RWPE2 (cell line): ENCODE measurements around the gene VPS35L.

Source experiments
- ATAC-seq: fragments of 200-7000 bp; cut with Tn5 transposase; 3 replicates; pipeline ENCODE4 v1.9.1; 2021; ENCODE audit warnings: low read depth
- DNase-seq: peaks from one replicate; pipeline ENCODE4 v3.0.0-alpha.2; 2020; ENCODE audit warnings: low spot score
- H3K27ac ChIP-seq: fragments of 450-650 bp; 2 replicates; pipeline ENCODE4 v1.5.1; 2017; ENCODE audit warnings: mild to moderate bottlenecking; ENCODE audit not compliant: poor library complexity, severe bottlenecking
- H3K27me3 ChIP-seq: fragments of 250-450 bp; sonication (Bioruptor Pico); 2 replicates; pipeline ENCODE4 v1.5.1; 2021; ENCODE audit warnings: mild to moderate bottlenecking, moderate library complexity; ENCODE audit not compliant: insufficient read depth, poor library complexity, severe bottlenecking
- H3K36me3 ChIP-seq: fragments of 250-450 bp; sonication (Bioruptor Pico); 2 replicates; pipeline ENCODE4 v1.5.1; 2020; ENCODE audit warnings: low read depth, mild to moderate bottlenecking, moderate library complexity
- H3K4me1 ChIP-seq: fragments of 250-450 bp; sonication (Bioruptor Pico); 2 replicates; pipeline ENCODE4 v1.5.1; 2021; ENCODE audit warnings: mild to moderate bottlenecking, moderate library complexity; ENCODE audit not compliant: insufficient read depth, poor library complexity, severe bottlenecking
- H3K4me3 ChIP-seq: fragments of 250-450 bp; sonication (Bioruptor Pico); 2 replicates; pipeline ENCODE4 v1.5.1; 2021; ENCODE audit warnings: mild to moderate bottlenecking, moderate library complexity; ENCODE audit not compliant: severe bottlenecking
- H3K9me3 ChIP-seq: fragments of 250-450 bp; sonication (Bioruptor Pico); 2 replicates; pipeline ENCODE4 v1.5.1; 2021; ENCODE audit warnings: mild to moderate bottlenecking, moderate library complexity; ENCODE audit not compliant: severe bottlenecking
- CTCF ChIP-seq: fragments of 450-650 bp; IDR thresholded peaks from one replicate; pipeline ENCODE4 v1.5.1; 2017; ENCODE audit warnings: mild to moderate bottlenecking, moderate library complexity; ENCODE audit not compliant: poor library complexity, severe bottlenecking

Gene VPS35L

GRCh38 chr16:19605701-19606100 lies 50.2 kb downstream of the VPS35L start:
- H3K27ac ChIP-seq: no peak overlapping the region
- no peak for TF ChIP-seq CTCF
- ATAC-seq (no peak), DNase-seq (no peak)
- no peaks in the 10 kb centered on the region for H3K27me3 ChIP-seq
- H3K4me1 ChIP-seq: no peaks in the 10 kb centered on the region
- no peak overlapping the region for H3K4me3 ChIP-seq
- H3K36me3 ChIP-seq: no peaks in the 10 kb centered on the region; the same call in 1 of the 2 replicates
- no peaks in the 10 kb centered on the region for H3K9me3 ChIP-seq

- H3K27me3 ChIP-seq: no peaks in the 10 kb centered on the region
- no peak overlapping the region for H3K4me3 ChIP-seq
- H3K4me1 ChIP-seq: no peaks in the 10 kb centered on the region
- TF ChIP-seq CTCF: no peak
- no peaks in the 10 kb centered on the region for H3K36me3 ChIP-seq
- no peak for ATAC-seq
- DNase-seq: no peak
- no peaks in the 10 kb centered on the region for H3K9me3 ChIP-seq
- no peak overlapping the region for H3K27ac ChIP-seq
These were observed 52.2 kb downstream of the VPS35L start for GRCh38 chr16:19607616-19608280.

GRCh38 chr16:19609359-19609758 lies 53.9 kb downstream of the VPS35L start:
- DNase-seq (no peak), ATAC-seq (no peak)
- Histone ChIP-seq H3K4me1 (no peaks in the 10 kb centered on the region), H3K4me3 (no peak overlapping the region), H3K27ac (no peak overlapping the region), H3K27me3 (no peaks in the 10 kb centered on the region), H3K9me3 (no peaks in the 10 kb centered on the region), H3K36me3 (no peaks in the 10 kb centered on the region)
- TF ChIP-seq CTCF: no peak

- no peak overlapping the region for H3K27ac ChIP-seq
- no peak for TF ChIP-seq CTCF
- H3K4me1 ChIP-seq: no peaks in the 10 kb centered on the region
- no peaks in the 10 kb centered on the region for H3K9me3 ChIP-seq
- DNase-seq: no peak
- no peaks in the 10 kb centered on the region for H3K27me3 ChIP-seq
- no peaks in the 10 kb centered on the region for H3K36me3 ChIP-seq
- no peak overlapping the region for H3K4me3 ChIP-seq
- no peak for ATAC-seq
These were observed 54.7 kb downstream of the VPS35L start for GRCh38 chr16:19610200-19610599.

GRCh38 chr16:19613834-19614233 lies 58.3 kb downstream of the VPS35L start:
- H3K4me1 ChIP-seq: no peaks in the 10 kb centered on the region
- DNase-seq: no peak
- H3K4me3 ChIP-seq: no peak overlapping the region
- no peak for TF ChIP-seq CTCF
- ATAC-seq: no peak
- H3K9me3 ChIP-seq: no peaks in the 10 kb centered on the region
- no peaks in the 10 kb centered on the region for H3K27me3 ChIP-seq
- H3K27ac ChIP-seq: no peak overlapping the region
- H3K36me3 ChIP-seq: no peaks in the 10 kb centered on the region
